IMR-90 (cell line): Measurements from ENCODE around the gene MAP2K2.

Experiments
- CEBPB ChIP-seq: IDR thresholded peaks from 2 replicates; pipeline ENCODE4 v1.6.1; 2012; ENCODE audit warnings: low read depth, low read length, improper control_type of control experiment
- CTCF ChIP-seq: conservative IDR thresholded peaks from 2 replicates; pipeline ENCODE4 v1.5.1; 2012; ENCODE audit warnings: mild to moderate bottlenecking, low read depth, low read length, improper control_type of control experiment

GRCh38 chr19:4157164-4157563 lies 33.2 kb upstream of the MAP2K2 start:
- no peak for TF ChIP-seq CEBPB
- no peak for TF ChIP-seq CTCF
